ENCODE data around the gene OCEL1.
"Not testable (repeated sequence)": the region's sequence is repeated elsewhere in the genome, so short reads cannot be mapped to it uniquely, and the experiment has no call there.

Gene OCEL1

GRCh38 chr19:17226002-17226933, at the start of gene OCEL1:
Gene OCEL1 (plus strand): TSS chr19:17226226. CDS start chr19:17226248, 22 bp downstream.
- peak; percentile 99 for DNase-seq

GRCh38 chr19:17178291-17178690, 47.7 kb upstream of the OCEL1 start:
- no peak for DNase-seq

GRCh38 chr19:17180997-17181702, 44.9 kb upstream of the OCEL1 start:
- no peak for DNase-seq

- DNase-seq, result no peak
Measured at GRCh38 chr19:17183271-17183761, 42.7 kb upstream of the OCEL1 start.

- no peak for DNase-seq
Measured at GRCh38 chr19:17183858-17184321, 42.1 kb upstream of the OCEL1 start.

GRCh38 chr19:17184371-17184841, 41.6 kb upstream of the OCEL1 start:
- DNase-seq, result no peak

- no peak for DNase-seq
Measured at GRCh38 chr19:17185590-17185989, 40.4 kb upstream of the OCEL1 start.

GRCh38 chr19:17191736-17192135, 34.3 kb upstream of the OCEL1 start:
- not testable (repeated sequence) for DNase-seq

- DNase-seq, result no peak
Measured at GRCh38 chr19:17192751-17193150, 33.3 kb upstream of the OCEL1 start.

GRCh38 chr19:17194608-17195007, 31.4 kb upstream of the OCEL1 start:
- DNase-seq, result no peak

GRCh38 chr19:17195106-17195505, 30.9 kb upstream of the OCEL1 start:
- no peak for DNase-seq

- DNase-seq, result no peak
Measured at GRCh38 chr19:17196610-17197009, 29.4 kb upstream of the OCEL1 start.

GRCh38 chr19:17197666-17198065, 28.4 kb upstream of the OCEL1 start:
- no peak for DNase-seq

GRCh38 chr19:17200408-17201079, 25.5 kb upstream of the OCEL1 start:
- no peak for DNase-seq

GRCh38 chr19:17202249-17202648, 23.8 kb upstream of the OCEL1 start:
- no peak for DNase-seq

- no peak for DNase-seq
Measured at GRCh38 chr19:17202713-17203112, 23.3 kb upstream of the OCEL1 start.

- peak; percentile 71 for DNase-seq
Measured at GRCh38 chr19:17205237-17206140, 20.5 kb upstream of the OCEL1 start.

- no peak for DNase-seq
Measured at GRCh38 chr19:17206736-17207581, 19.1 kb upstream of the OCEL1 start.

- peak; percentile 62 for DNase-seq
Measured at GRCh38 chr19:17209126-17210036, 16.6 kb upstream of the OCEL1 start.

- no peak for DNase-seq
Measured at GRCh38 chr19:17210296-17210695, 15.7 kb upstream of the OCEL1 start.

Data from OCI-M1 (cell line).